Right ventricle myocardium superior (tissue), 1 donor: Measurements from ENCODE around the gene TRPC6. TPM values are rescaled to one million over a fixed set of nuclear protein-coding genes. Genes with fewer than 3 reads are reported as not detected.

Source experiments
- ATAC-seq: fragments of 200-7000 bp; cut with Tn5 transposase; one replicate; pipeline ENCODE4 v1.9.1; 2020; ENCODE audit warnings: mild to moderate bottlenecking; ENCODE audit not compliant: poor library complexity
- DNase-seq: peaks from one replicate; pipeline ENCODE4 v3.0.0-alpha.2; 2020
- intact Hi-C: fragments of 100-400 bp; cut with DNase I; formaldehyde crosslinking; loops from one replicate; pipeline ENCODE4 v1.11.2; 2022
- total RNA-seq: library from RNA; stranded (reverse); fragmentation: NEBNext Ultra II Directional; extraction: Animal tissue kit (Norgen Biotek cat#: 25700); gene quantifications from one replicate; pipeline ENCODE4 v1.2.1, GENCODE V29; 2021
- donor health status: DM: no; HTN: yes; CAD: no; lungs with severe emphysema.

Gene TRPC6
- total RNA-seq, 1 donor from 2014 or later: 0.16 TPM

DNA sequence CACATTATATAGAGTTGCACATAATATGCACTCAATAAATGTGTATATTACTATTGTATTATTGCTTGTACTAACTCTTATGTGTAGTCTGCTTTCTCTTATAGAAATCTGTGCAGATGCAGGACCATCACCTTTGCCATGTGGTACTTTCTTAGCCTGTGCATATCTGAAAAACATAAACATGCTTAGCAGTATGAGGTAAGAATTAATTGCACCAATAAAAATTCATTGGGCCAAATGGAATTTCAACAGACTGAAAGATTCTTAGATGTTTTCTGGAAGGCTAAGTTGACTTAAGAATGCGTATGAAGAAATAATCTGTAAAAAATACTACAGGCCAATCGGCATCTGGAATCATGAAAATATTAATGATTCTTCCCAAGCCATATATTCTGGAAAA, 55.3 kb downstream of the TRPC6 start:
- intact Hi-C loops: no loop called here
- no peak for DNase-seq
- no peak for ATAC-seq

DNA sequence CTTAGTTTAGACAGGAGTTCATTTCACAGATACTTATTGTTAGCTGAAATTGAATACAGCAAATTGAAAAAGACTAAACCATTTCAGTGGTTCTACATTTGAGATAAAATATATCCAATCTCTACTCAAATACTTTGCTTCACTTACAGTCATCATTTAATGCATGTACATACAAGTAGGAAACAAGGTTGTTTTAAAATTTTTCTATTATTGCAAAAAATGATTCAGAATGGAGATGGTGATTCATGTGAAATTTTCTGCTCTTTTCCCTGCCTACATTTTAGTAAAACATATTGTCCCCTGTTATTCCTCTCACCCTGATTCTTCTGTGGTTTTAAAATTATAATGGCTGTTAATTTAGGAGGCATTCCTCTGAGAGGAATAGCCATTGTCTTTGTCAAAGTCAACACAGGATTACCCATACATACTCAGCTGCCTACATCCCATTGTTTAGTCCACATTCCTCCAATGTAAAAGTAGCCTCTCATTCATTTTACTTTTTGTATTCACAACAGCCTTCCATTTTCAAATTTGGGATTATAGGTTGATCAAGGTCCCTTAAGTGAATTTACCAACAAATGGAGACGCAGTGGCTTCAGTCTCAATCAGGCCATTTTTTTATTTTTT, 60.1 kb downstream of the TRPC6 start:
- ATAC-seq (no peak), DNase-seq (no peak)
- intact Hi-C loops: no loop called here

DNA sequence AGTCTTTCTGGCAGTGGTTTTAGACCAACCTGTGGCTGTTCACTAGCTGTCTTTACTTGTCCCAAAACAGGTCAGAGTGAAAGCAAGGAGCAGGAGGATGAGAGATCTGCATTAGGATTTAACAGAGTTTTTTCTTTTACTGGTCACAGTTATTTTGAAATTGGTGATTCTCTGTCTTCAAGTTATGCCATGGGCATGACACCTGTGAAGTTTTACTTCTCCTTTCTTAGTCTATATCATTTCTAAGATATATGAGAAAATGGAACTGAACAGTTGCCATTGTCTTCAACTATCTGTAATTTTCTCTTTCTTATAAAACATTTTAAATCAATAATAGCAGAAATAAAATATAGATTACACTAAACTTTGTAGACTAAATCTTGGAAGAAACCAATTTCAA, 60.6 kb downstream of the TRPC6 start:
- intact Hi-C loops: no loop called here
- no peak for ATAC-seq
- DNase-seq: no peak

DNA sequence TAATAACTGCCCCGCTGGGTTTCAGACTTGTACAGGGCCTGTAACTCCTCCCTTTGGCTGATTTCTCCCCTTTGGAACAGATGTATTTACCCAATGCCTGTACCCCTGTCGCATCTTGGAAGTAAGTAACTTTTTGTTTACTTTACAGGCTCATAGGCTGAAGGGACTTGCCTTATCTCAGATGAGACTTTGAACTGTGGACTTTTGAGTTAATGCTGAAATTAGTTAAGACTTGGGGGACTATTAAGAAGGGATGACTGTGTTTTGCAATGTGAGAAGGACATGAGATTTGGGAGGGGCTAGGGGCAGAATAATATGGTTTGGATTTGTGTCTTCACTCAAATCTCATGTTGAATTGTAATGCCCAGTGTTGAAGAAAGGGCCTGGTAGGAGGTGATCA, 62.0 kb downstream of the TRPC6 start:
- ATAC-seq (no peak), DNase-seq (no peak)
- intact Hi-C loops: no loop called here

DNA sequence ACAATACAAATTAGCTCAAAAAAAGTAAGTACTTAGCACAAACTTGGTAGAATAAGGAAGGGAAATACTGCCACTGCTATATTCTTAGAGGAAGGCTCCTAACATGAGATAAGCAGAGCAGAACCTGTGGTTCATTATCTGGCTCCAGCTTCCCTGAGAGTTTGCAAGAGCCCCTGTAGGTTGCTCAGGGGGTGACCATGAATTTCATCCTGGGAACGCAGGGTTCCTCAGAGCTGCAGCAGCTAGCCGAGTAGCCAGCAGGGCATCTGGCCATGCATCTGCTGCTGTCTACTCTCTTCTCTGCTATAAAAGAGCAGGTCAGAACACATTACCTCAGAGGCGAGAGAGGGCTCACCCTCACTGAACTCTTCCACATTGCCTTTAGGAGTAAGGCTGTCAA, 67.3 kb downstream of the TRPC6 start:
- intact Hi-C loops: no loop called here
- DNase-seq (no peak), ATAC-seq (no peak)

DNA sequence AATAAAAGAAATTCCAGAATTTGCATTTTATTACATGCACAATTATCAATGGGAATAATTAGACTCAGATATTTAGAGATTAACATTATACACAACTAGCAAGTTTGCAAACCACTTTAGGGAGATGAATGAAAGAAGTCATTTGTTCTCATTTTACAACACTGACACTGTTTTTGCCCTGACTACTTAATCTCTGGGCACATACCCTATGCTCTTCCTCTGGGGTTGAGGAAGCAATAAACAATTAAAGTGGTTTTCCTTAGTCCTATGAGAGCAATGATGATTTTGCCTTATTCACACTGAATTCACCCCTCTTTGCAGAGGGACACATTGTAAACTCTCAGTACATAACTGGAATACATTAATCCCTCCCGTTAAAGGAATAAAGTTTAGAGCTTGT, 72.7 kb downstream of the TRPC6 start:
- intact Hi-C loops: no loop called here
- ATAC-seq (no peak), DNase-seq (no peak)

DNA sequence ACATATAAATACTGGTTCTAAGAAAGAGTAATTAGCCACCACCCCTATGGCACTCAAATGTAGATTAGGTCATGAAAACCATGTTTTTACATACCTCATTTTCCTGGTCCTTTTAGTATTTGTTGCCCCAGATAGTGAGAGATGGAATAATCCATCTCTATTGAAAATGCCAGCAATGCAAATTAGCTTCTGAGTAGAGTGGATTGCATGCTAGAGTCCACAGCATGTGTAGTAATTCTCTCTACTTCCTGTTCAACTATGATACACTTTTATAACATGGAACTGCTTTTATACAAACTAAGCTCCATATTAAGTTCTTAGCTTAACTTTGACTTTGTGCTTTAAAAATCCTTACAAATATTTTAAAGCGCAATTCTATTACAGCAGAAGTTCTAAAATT, 73.2 kb downstream of the TRPC6 start:
- intact Hi-C loops: no loop called here
- DNase-seq: no peak
- ATAC-seq: no peak

DNA sequence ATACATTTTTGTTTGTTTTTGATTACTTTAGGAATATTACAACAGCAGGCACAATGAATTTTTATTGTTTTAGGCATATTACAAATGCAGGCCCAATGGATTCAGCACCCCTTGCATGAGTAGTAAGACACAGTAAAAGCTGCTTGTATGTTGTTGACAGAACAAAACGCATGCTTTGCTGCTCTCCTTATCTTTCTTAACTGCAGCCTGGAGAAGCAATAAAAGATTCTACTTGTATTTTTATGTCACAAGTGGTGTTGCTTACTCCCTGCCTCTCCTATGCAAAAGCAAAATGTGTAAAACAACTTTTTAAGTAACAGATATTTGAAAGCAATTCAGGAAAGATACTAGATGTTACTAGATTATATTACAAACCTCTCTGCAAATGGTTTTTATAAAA, 73.9 kb downstream of the TRPC6 start:
- ATAC-seq: no peak
- DNase-seq: no peak
- intact Hi-C loops: no loop called here

DNA sequence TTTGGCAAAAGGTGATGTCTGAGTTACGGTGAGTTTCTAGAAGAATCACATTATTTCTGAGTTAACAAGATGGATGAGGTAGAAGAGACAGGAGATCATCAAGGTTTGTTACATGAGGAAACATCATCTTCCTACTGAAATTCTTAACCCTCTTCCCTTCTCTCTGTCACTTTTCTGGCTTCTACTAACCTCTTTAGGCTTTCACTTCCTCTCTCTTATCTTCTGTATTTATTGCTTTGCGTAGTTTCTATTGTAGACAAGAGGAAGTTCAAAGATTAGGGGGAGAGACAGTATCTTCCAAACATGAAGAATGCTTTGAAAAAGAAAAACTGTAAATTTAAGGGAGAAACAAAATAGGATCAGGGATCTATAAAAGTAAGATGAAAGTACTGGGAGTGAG, 75.4 kb downstream of the TRPC6 start:
- no peak for ATAC-seq
- intact Hi-C loops: no loop called here

DNA sequence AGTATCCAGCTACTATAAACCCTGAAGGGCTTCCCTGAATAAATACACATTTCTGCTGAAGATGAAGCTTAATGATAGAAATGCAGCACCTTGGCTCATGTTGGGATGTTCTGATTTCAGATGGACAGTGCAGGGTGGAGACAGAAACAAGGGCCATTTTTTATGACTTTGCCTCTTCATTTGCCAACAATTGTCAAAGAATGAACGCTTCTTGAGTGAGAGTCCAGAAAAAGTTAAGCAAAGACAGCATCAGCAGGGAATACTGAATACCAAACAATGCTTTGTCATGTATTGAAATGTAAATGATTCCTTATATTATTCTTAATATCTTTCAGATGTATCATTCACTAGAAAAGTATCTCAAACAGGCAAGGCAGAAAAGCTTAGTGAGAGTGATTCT, 84.9 kb downstream of the TRPC6 start:
- ATAC-seq: no peak
- intact Hi-C loops: no loop called here
- no peak for DNase-seq

More for the DNA sequence above, 75.4 kb downstream of the TRPC6 start:
- DNase-seq: no peak

DNA sequence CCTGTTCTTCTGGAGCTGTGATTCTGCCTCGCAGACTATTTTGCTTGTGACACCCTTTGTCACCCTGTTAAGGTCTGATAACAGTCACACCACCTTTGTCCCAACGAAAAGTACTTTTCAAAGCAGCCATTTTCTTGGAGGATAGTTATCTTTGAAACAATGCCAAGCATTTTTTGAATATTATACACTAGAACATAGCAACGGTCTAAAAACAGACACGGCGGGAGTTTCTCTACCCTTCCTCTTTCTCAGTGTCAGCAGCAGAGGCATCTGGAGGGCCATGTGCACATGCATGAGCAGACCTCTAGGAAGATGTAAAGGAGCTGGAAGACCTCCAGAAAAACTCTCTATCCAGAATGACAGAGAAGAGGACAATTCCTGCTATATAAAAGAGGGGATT, 86.5 kb downstream of the TRPC6 start:
- intact Hi-C loops: no loop called here
- DNase-seq (no peak), ATAC-seq (no peak)

DNA sequence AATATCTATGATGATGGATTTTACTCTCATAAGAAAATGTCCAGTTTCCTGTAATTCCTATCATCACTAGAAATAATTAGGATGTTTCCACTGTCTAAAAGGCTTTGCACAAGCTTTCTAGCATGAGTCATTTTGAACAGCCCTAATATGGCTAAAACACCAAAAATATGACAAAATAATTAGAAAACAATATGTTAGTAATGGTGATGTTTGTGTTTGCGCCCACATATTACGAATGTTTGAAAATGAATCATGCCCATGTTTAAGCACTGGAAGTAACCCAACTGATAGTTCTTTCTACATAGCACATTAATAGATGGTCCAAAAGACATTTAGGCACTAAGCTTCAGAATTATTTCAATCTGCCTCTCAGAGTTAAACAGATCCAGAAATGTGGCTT, 96.0 kb downstream of the TRPC6 start:
- intact Hi-C loops: no loop called here
- DNase-seq: no peak
- no peak for ATAC-seq

DNA sequence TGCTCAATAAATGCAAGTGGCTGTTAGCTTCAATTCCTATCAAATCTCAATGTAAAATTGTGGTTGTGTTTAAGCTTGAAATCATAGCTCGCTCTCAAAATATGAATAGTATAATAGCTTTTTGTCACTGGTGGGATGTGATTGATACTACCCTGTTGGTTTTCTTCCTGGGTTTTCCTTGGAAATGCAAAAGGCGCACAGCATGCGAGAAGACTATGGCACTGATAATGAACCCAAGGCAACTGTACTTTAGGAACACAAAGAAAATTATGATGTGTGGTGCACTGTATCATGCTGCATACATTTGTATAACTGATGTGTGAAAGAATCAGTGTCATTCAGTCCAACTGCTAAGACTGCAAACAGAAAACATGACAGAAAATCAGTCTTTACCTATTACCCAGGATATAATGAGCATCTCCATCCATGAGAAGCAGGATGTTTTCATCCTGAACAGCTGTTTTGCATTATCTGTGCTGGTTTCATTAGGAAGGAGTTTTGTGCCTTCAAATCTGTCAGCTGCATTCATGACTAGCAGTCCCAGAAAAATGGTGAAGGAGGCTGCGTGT, 101.2 kb downstream of the TRPC6 start:
- intact Hi-C loops: no loop called here
- ATAC-seq (no peak), DNase-seq (no peak)

DNA sequence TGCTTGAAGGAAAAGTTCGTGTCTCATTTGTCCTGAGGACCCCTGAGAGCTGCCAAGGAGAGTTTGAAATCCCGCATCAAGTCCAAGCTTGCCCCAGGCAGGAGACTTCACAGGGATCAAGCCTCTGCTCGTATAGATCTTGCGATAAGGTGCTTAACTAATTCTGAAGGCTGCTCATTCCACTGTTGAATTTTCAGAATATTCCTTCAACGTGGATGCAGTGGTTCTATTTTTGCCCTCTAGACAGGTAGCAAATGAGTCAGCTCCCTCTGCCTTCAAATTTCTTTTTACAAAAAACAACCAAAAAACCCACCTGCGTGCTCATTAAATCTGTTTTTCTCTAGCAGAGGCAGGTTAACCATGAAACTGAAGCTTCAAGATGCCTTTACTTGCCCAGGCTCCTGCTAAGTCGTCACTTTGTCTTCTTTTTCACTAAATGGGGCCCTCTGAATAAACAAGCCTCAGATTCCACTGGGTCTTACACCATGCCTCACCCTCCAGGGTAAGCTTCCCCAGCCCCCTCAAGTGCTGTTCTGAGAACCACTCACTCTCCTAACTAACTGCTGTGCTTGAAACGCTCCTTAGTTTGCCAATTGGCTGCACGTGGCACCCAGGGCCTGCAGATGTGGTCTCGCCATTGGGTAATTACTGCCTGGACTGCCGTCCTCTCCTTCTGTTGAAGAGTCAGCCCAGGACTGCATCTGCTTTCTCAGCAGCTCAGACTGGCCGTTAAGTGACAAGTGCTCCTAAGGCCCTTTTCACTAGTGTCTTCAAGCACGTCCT, 105.0 kb downstream of the TRPC6 start:
- intact Hi-C loops: no loop called here
- ATAC-seq: no peak
- DNase-seq: no peak

DNA sequence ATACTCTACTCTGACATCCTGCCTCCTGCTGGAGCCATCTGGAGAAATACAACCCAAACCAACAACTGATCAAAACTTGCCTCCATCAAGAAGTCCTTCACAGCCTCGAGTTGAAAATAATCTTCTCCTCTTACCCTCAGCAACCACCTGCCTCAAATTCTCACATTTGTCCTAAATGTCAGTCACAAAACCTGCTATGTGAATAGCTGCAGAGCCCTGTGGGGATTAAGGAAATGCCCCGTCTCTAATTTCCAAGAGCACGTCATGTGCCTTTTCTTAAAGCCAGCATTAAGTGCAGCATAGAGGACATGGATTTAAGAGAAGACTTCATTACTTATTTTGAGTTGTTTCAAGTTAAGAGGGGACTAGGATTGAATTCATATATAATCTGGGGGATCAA, 105.9 kb downstream of the TRPC6 start:
- no peak for ATAC-seq

DNA sequence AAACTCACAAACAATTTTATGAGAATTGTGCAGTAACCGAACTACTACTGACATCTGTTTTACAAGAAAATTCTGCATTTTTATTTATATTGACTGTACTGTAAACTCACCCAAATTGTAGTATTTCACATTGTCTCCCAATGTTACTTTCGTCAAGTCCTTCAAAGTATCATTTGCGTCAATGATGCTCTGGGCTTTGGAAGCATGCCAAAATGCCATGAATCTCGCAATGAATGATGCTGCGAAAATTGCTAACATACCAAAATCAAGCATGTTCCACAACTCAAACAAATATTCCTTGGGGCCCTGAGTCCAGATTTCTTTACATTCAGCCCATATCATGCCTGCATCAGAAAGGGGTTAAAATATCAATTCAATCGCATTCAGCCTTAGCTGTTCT, 107.6 kb downstream of the TRPC6 start:
- no peak for ATAC-seq
- no peak for DNase-seq
- intact Hi-C loops: no loop called here

More for the DNA sequence above, 105.9 kb downstream of the TRPC6 start:
- no peak for DNase-seq
- intact Hi-C loops: no loop called here

DNA sequence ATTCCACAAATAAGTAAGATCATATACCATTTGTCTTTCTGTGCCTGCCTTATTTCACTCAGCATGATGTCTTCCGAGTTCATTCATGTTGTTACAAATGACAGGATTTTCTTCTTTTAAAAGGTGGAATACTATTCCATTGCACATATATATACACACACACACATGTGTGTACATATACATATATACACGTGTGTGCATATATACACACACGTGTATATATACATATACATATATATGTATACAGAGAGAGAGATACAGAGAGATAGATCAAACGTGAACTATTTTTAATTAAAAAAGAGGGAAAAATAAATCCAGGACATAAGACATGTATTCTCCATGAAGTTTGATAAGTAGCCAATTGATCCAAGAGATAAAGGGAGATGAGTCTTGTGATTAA, 108.1 kb downstream of the TRPC6 start:
- ATAC-seq (no peak), DNase-seq (no peak)
- intact Hi-C loops: no loop called here

DNA sequence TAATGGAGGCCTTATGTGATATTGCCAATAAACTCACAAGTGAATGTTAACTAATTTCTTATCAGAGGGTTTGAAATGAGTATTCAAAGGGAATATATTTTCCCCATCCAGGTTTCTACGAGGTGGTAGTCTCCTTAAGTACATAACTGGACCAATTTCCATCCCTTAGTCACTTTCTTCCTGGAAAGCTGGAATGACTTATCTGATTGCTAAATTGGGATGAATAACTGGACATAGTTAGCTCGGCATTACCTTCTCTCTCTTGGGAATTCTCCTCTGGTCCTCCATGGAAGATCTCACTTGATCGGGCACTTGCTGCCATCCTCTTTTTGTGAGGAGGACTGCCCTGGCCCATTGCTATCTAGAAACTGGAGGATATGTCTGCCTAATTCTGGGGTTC, 109.1 kb downstream of the TRPC6 start:
- DNase-seq (no peak), ATAC-seq (no peak)
- intact Hi-C loops: no loop called here

DNA sequence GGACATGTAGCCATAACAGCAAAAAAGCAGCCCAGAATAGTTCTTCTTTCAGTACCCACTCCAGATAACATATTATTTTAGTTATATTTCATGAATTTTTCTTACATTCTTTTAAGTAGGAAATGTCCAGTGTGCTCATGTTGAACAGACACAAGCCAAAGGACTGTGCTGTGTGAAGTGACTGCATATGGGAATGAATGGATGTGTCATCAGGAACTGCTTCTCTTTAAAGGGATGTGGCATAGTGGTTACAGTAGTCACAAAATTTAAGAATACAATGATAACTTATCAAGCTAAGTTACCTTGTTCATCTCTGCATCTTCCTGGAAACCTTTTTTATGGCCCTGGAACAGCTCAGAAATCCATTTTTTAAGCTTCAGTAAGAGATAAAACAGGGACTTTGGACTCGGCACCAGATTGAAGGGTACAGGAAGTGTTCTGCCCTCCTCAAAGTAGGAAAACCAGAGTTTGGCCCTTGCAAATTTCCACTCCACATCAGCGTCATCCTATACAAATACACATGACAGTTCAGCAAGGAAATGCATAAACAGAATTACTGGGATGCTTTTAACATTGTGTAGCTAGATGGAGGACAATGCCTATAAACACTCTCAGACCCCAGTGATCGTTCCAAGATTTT, 112.8 kb downstream of the TRPC6 start:
- ATAC-seq: no peak
- intact Hi-C loops: no loop called here
- DNase-seq: no peak

DNA sequence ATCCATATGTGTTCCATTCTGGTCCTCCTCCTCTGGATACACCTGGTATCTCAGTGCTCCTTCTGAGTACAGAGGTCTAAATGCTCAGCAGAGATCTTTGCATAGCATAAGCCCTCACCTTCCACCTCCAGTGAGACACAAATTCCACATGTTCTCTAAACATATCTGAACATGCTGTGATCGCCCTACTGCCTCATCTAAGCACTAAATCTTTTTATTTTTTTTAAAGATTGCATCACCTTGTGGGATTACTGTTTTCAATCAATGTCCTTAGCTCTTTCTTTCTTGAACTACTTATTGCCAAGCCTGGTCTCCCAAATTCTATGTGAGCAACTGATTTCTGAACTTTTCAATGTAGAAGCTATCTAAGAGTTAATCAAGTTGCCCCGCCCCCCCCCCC, 113.4 kb downstream of the TRPC6 start:
- intact Hi-C loops: no loop called here
- no peak for ATAC-seq

More for the DNA sequence above, 113.4 kb downstream of the TRPC6 start:
- no peak for DNase-seq
